GM19351 (cell line): ENCODE data around the gene ANK3.

Experiments used
- ATAC-seq: cut with Tn5 transposase; IDR thresholded peaks from one replicate; pipeline ENCODE4 v1.9.1; 2021; ENCODE audit warnings: mild to moderate bottlenecking, moderate library complexity; ENCODE audit not compliant: unreplicated experiment

ANK3 gene

GRCh38 chr10:60380781-60381180, 8.9 kb downstream of the ANK3 start:
- ATAC-seq: no peak

GRCh38 chr10:60377955-60378354, 11.7 kb downstream of the ANK3 start:
- no peak for ATAC-seq

GRCh38 chr10:60377042-60377352, 12.7 kb downstream of the ANK3 start:
- ATAC-seq: no peak

- no peak for ATAC-seq
These were observed 13.2 kb downstream of the ANK3 start for GRCh38 chr10:60376221-60377041.

- ATAC-seq: no peak
These were observed 14.2 kb downstream of the ANK3 start for GRCh38 chr10:60375293-60376004.

- no peak for ATAC-seq
These were observed 14.8 kb downstream of the ANK3 start for GRCh38 chr10:60374836-60375235.

GRCh38 chr10:60372436-60372835, 17.2 kb downstream of the ANK3 start:
- ATAC-seq: no peak

GRCh38 chr10:60369547-60369930, 20.1 kb downstream of the ANK3 start:
- no peak for ATAC-seq

GRCh38 chr10:60368875-60369546, 20.7 kb downstream of the ANK3 start:
- ATAC-seq: no peak

GRCh38 chr10:60367901-60368300, 21.8 kb downstream of the ANK3 start:
- ATAC-seq: no peak

GRCh38 chr10:60367431-60367830, 22.2 kb downstream of the ANK3 start:
- no peak for ATAC-seq

GRCh38 chr10:60367024-60367423, 22.7 kb downstream of the ANK3 start:
- no peak for ATAC-seq

- ATAC-seq: no peak
These were observed 26.5 kb downstream of the ANK3 start for GRCh38 chr10:60363187-60363586.

- ATAC-seq: no peak
These were observed 27.2 kb downstream of the ANK3 start for GRCh38 chr10:60362461-60362860.

- no peak for ATAC-seq
These were observed 30.6 kb downstream of the ANK3 start for GRCh38 chr10:60359066-60359465.

GRCh38 chr10:60358282-60358681, 31.4 kb downstream of the ANK3 start:
- ATAC-seq: peak; percentile 98

GRCh38 chr10:60353519-60354258, 36.0 kb downstream of the ANK3 start:
- no peak for ATAC-seq

GRCh38 chr10:60352105-60352504, 37.6 kb downstream of the ANK3 start:
- ATAC-seq: peak; percentile 66

GRCh38 chr10:60351191-60351853, 38.4 kb downstream of the ANK3 start:
- ATAC-seq: peak; percentile 60

GRCh38 chr10:60350400-60350799, 39.3 kb downstream of the ANK3 start:
- ATAC-seq: no peak

- no peak for ATAC-seq
These were observed 40.2 kb downstream of the ANK3 start for GRCh38 chr10:60349426-60349825.
